Activated naive CD8-positive, alpha-beta T cell (primary cell): Measurements from ENCODE around the gene KRT38.
"Not testable (repeated sequence)": the region's sequence is repeated elsewhere in the genome, so short reads cannot be mapped to it uniquely, and the experiment has no call there.

Experiments used
- H3K27ac Mint-ChIP-seq: one replicate; pipeline ENCODE4 v1.8.0; 2021; ENCODE audit warnings: mixed read lengths
- H3K27me3 Mint-ChIP-seq: one replicate; pipeline ENCODE4 v1.8.0; 2021; ENCODE audit warnings: mixed read lengths
- H3K36me3 Mint-ChIP-seq: one replicate; pipeline ENCODE4 v1.8.0; 2021; ENCODE audit warnings: mixed read lengths
- H3K4me1 Mint-ChIP-seq: one replicate; pipeline ENCODE4 v1.8.0; 2021; ENCODE audit warnings: low read depth, mixed read lengths
- H3K4me3 Mint-ChIP-seq: one replicate; pipeline ENCODE4 v1.8.0; 2021; ENCODE audit warnings: mild to moderate bottlenecking, mixed read lengths
- H3K9me3 Mint-ChIP-seq: one replicate; pipeline ENCODE4 v1.8.0; 2021; ENCODE audit warnings: low read depth, mixed read lengths

Gene KRT38

GRCh38 chr17:41403404-41404023 lies 37.3 kb downstream of the KRT38 start:
- no peaks in the 10 kb centered on the region for H3K27me3 Mint-ChIP-seq
- H3K27ac Mint-ChIP-seq = peak overlapping the region; percentile 76
- H3K36me3 Mint-ChIP-seq = peaks cover 2% of the 10 kb centered on the region
- no peak overlapping the region for H3K4me3 Mint-ChIP-seq
- H3K4me1 Mint-ChIP-seq = peaks cover 42% of the 10 kb centered on the region
- no peaks in the 10 kb centered on the region for H3K9me3 Mint-ChIP-seq

GRCh38 chr17:41402161-41402560 lies 38.6 kb downstream of the KRT38 start:
- Mint-ChIP-seq H3K4me1 (peaks cover 40% of the 10 kb centered on the region), H3K4me3 (no peak overlapping the region), H3K27me3 (no peaks in the 10 kb centered on the region), H3K27ac (no peak overlapping the region), H3K36me3 (peaks cover 2% of the 10 kb centered on the region), H3K9me3 (no peaks in the 10 kb centered on the region)

- peaks cover 2% of the 10 kb centered on the region for H3K36me3 Mint-ChIP-seq
- H3K4me3 Mint-ChIP-seq = no peak within 1 kb of the TSS
- peaks cover 12% of the 10 kb centered on the region for H3K4me1 Mint-ChIP-seq
- no peak within 1 kb of the TSS for H3K27ac Mint-ChIP-seq
- no peaks in the 10 kb centered on the region for H3K9me3 Mint-ChIP-seq
- no peaks in the 10 kb centered on the region for H3K27me3 Mint-ChIP-seq
Measured at GRCh38 chr17:41396996-41397660, 43.7 kb downstream of the KRT38 start, which contains the start of gene KRT31. KRT31 (minus strand) TSS chr17:41397608; CDS start chr17:41397539, 69 bp downstream.

GRCh38 chr17:41396340-41396739 lies 44.4 kb downstream of the KRT38 start:
- H3K9me3 Mint-ChIP-seq = no peaks in the 10 kb centered on the region
- H3K4me1 Mint-ChIP-seq = peaks cover 10% of the 10 kb centered on the region
- no peak overlapping the region for H3K4me3 Mint-ChIP-seq
- H3K27me3 Mint-ChIP-seq = peaks cover 2% of the 10 kb centered on the region
- H3K36me3 Mint-ChIP-seq = peaks cover 2% of the 10 kb centered on the region
- no peak overlapping the region for H3K27ac Mint-ChIP-seq

DNA sequence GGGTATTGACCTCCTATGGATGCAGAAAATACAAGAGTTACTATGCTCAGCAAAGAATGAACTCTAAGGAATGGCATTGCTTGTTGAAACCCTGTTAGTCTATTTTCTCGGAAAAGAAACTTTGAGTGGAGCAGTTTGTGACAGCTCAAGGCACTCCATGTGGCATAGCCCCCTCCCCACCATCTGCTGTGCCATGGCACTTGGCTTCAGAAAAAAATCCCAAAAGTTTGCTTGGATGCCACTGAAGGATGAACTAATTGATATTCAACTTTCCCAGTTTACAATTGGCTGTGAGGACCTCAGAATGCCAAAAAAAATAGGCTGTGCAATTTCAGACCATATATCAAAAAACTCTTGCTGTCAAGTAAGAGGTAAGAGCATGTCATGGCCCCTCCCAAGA lies 45.2 kb downstream of the KRT38 start:
- Mint-ChIP-seq H3K4me3 (no peak overlapping the region), H3K27me3 (peaks cover 2% of the 10 kb centered on the region), H3K27ac (no peak overlapping the region), H3K4me1 (peaks cover 10% of the 10 kb centered on the region), H3K36me3 (peaks cover 2% of the 10 kb centered on the region), H3K9me3 (no peaks in the 10 kb centered on the region)

GRCh38 chr17:41395044-41395443 lies 45.7 kb downstream of the KRT38 start:
- not testable (repeated sequence) for H3K4me1 Mint-ChIP-seq, H3K9me3 Mint-ChIP-seq, H3K4me3 Mint-ChIP-seq, H3K36me3 Mint-ChIP-seq, H3K27ac Mint-ChIP-seq, H3K27me3 Mint-ChIP-seq

- Mint-ChIP-seq H3K4me3 (no peak overlapping the region), H3K36me3 (no peaks in the 10 kb centered on the region), H3K9me3 (no peaks in the 10 kb centered on the region), H3K27ac (no peak overlapping the region), H3K27me3 (peaks cover 2% of the 10 kb centered on the region), H3K4me1 (peaks cover 6% of the 10 kb centered on the region)
Measured at GRCh38 chr17:41394254-41394996, 46.4 kb downstream of the KRT38 start.

DNA sequence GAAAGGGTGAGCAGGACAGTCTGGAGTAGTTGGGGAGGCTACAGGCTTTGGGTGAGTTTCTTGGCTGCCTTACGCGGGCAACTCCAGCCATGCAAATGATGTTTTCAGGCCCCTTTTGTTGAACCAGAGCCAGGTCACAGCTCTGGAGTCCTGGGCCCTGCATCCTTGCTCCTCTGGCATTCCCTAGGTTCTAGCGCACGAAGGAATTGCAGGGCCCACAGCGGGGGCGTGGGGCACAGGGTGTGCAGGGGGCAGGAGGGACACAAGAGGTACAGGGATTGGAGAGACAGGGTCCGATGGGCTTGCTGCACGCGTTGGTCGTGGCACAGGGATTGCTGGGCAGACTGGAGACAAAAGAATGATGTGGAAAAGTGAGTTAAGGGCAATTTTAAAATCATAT lies 47.0 kb downstream of the KRT38 start:
- Mint-ChIP-seq H3K4me3 (no peak overlapping the region), H3K9me3 (no peaks in the 10 kb centered on the region), H3K36me3 (no peaks in the 10 kb centered on the region), H3K27ac (no peak overlapping the region), H3K4me1 (peaks cover 4% of the 10 kb centered on the region), H3K27me3 (peaks cover 2% of the 10 kb centered on the region)

- Mint-ChIP-seq H3K4me1 (peaks cover 7% of the 10 kb centered on the region), H3K4me3 (no peak overlapping the region), H3K27me3 (peaks cover 2% of the 10 kb centered on the region), H3K27ac (no peak overlapping the region), H3K36me3 (no peaks in the 10 kb centered on the region), H3K9me3 (no peaks in the 10 kb centered on the region)
Measured at GRCh38 chr17:41393294-41393693, 47.5 kb downstream of the KRT38 start.

DNA sequence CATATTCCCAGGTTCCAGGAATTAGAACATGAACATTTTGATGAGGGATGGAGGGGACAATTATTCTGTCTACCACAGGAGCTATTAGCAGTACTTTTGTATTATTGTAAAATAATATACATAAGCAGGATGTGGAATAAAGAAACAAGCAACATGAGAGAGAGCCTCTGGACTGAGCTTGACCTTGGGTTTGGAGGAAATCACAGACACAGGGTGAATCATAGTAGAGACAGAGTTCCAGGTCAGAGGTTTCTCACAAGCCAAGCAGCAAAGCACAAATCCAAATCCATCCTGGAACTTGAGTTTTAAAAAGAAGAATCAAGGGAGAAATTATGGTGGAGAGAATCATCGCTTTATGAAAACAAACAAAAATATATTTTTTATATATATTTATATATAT lies 48.5 kb downstream of the KRT38 start:
- Mint-ChIP-seq H3K4me1 (peaks cover 7% of the 10 kb centered on the region), H3K27ac (no peak overlapping the region), H3K27me3 (peaks cover 2% of the 10 kb centered on the region)

DNA sequence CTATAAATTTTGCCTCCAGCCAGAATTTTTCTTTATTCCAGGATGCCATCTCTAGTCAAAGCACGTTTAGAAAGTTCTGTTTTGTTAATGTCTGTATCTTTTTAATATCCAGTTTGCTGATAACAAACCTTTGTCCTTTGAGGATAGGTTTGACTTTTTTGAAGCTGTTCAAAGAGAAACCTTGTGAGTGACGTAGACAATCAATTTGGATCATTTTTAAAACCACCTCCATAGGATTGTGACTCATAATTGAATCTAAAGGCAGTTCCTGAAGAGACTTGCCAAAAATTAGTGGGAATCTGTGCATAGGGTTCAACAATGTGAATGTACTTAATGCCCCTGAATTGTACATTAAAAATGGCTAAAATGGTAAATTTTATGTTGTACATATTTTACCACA lies 49.2 kb downstream of the KRT38 start:
- H3K4me3 Mint-ChIP-seq = no peak overlapping the region
- peaks cover 2% of the 10 kb centered on the region for H3K9me3 Mint-ChIP-seq
- H3K27ac Mint-ChIP-seq = no peak overlapping the region
- H3K27me3 Mint-ChIP-seq = peaks cover 2% of the 10 kb centered on the region
- H3K4me1 Mint-ChIP-seq = peaks cover 7% of the 10 kb centered on the region
- H3K36me3 Mint-ChIP-seq = peaks cover 4% of the 10 kb centered on the region

More for the DNA sequence above, 48.5 kb downstream of the KRT38 start:
- Mint-ChIP-seq H3K36me3 (peaks cover 1% of the 10 kb centered on the region), H3K4me3 (no peak overlapping the region), H3K9me3 (no peaks in the 10 kb centered on the region)

- Mint-ChIP-seq H3K9me3 (peaks cover 5% of the 10 kb centered on the region), H3K27me3 (peaks cover 2% of the 10 kb centered on the region), H3K36me3 (peaks cover 5% of the 10 kb centered on the region), H3K4me3 (no peak overlapping the region), H3K27ac (no peak overlapping the region), H3K4me1 (peaks cover 4% of the 10 kb centered on the region)
Measured at GRCh38 chr17:41390411-41390938, 50.3 kb downstream of the KRT38 start.

GRCh38 chr17:41387670-41388069 lies 53.1 kb downstream of the KRT38 start:
- H3K36me3 Mint-ChIP-seq = peaks cover 5% of the 10 kb centered on the region
- H3K9me3 Mint-ChIP-seq = peaks cover 5% of the 10 kb centered on the region
- H3K4me1 Mint-ChIP-seq = peaks cover 4% of the 10 kb centered on the region
- peaks cover 2% of the 10 kb centered on the region for H3K27me3 Mint-ChIP-seq
- H3K4me3 Mint-ChIP-seq = no peak overlapping the region
- H3K27ac Mint-ChIP-seq = no peak overlapping the region

DNA sequence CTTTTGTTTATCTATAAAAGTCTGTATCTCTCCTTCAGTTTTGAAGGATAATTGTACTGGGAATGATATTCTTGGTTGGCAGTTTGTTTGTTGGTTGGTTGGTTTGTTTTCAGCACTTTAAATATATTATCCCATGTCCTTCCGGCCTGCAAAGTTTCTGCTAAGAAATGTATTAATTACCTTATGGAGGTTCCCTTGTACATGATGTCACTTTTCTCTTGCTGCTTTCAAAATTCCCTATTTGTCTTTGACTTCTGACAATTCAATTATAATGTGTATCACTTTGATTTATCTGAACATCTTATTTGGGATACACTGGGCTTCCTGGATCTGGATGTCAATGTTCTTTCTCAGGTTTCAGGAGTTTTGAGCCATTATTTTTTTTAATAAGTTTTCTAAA lies 54.6 kb downstream of the KRT38 start:
- Mint-ChIP-seq H3K27me3 (no peaks in the 10 kb centered on the region), H3K4me1 (peaks cover 4% of the 10 kb centered on the region)

More for the DNA sequence above, 54.6 kb downstream of the KRT38 start:
- no peak overlapping the region for H3K27ac Mint-ChIP-seq
- no peak overlapping the region for H3K4me3 Mint-ChIP-seq
- H3K9me3 Mint-ChIP-seq = peaks cover 5% of the 10 kb centered on the region
- peaks cover 5% of the 10 kb centered on the region for H3K36me3 Mint-ChIP-seq
